Fibroblast of skin of left biceps (primary cell): Measurements from ENCODE around the gene EPHB3.

Experiments used
- DNase-seq, 2 experiments: peaks; one replicate each; pipeline ENCODE4 v3.0.0-alpha.2; 2013; ENCODE audit warnings: low read depth in 2 of 2

EPHB3 gene

GRCh38 chr3:184579513-184579912, 17.9 kb downstream of the EPHB3 start:
- no peak for DNase-seq

- no peak for DNase-seq
Measured at GRCh38 chr3:184580376-184580775, 18.8 kb downstream of the EPHB3 start.

- DNase-seq: no peak
Measured at GRCh38 chr3:184581331-184581855, 19.8 kb downstream of the EPHB3 start.

GRCh38 chr3:184582646-184583577, 21.3 kb downstream of the EPHB3 start:
- DNase-seq: no peak

- DNase-seq: no peak
Measured at GRCh38 chr3:184583578-184584451, 22.2 kb downstream of the EPHB3 start.

GRCh38 chr3:184584464-184584891, 22.9 kb downstream of the EPHB3 start:
- no peak for DNase-seq

GRCh38 chr3:184585545-184585944, 24.0 kb downstream of the EPHB3 start:
- no peak for DNase-seq

GRCh38 chr3:184586851-184587250, 25.3 kb downstream of the EPHB3 start:
- no peak for DNase-seq

- DNase-seq: no peak
Measured at GRCh38 chr3:184588776-184589175, 27.2 kb downstream of the EPHB3 start.

GRCh38 chr3:184590795-184591194, 29.2 kb downstream of the EPHB3 start:
- no peak for DNase-seq

- DNase-seq: no peak
Measured at GRCh38 chr3:184591789-184592188, 30.2 kb downstream of the EPHB3 start.

GRCh38 chr3:184592371-184593219, 31.0 kb downstream of the EPHB3 start:
- DNase-seq: peak; percentile 66 to 69

GRCh38 chr3:184593220-184593927, 31.8 kb downstream of the EPHB3 start:
- DNase-seq: no peak

- no peak for DNase-seq
Measured at GRCh38 chr3:184593928-184594303, 32.3 kb downstream of the EPHB3 start.

GRCh38 chr3:184594371-184595001, 32.9 kb downstream of the EPHB3 start:
- DNase-seq: no peak

GRCh38 chr3:184595726-184596125, 34.1 kb downstream of the EPHB3 start:
- no peak for DNase-seq

GRCh38 chr3:184596233-184596632, 34.6 kb downstream of the EPHB3 start:
- DNase-seq: no peak

- DNase-seq: no peak
Measured at GRCh38 chr3:184596886-184597575, 35.4 kb downstream of the EPHB3 start.

GRCh38 chr3:184597829-184598573, 36.4 kb downstream of the EPHB3 start:
- no peak for DNase-seq
